GM21786 (cell line): Measurements from ENCODE around the gene CCDC159.

Experiments used
- ATAC-seq: cut with Tn5 transposase; IDR thresholded peaks from one replicate; pipeline ENCODE4 v1.9.1; 2021; ENCODE audit not compliant: unreplicated experiment

Gene CCDC159

DNA sequence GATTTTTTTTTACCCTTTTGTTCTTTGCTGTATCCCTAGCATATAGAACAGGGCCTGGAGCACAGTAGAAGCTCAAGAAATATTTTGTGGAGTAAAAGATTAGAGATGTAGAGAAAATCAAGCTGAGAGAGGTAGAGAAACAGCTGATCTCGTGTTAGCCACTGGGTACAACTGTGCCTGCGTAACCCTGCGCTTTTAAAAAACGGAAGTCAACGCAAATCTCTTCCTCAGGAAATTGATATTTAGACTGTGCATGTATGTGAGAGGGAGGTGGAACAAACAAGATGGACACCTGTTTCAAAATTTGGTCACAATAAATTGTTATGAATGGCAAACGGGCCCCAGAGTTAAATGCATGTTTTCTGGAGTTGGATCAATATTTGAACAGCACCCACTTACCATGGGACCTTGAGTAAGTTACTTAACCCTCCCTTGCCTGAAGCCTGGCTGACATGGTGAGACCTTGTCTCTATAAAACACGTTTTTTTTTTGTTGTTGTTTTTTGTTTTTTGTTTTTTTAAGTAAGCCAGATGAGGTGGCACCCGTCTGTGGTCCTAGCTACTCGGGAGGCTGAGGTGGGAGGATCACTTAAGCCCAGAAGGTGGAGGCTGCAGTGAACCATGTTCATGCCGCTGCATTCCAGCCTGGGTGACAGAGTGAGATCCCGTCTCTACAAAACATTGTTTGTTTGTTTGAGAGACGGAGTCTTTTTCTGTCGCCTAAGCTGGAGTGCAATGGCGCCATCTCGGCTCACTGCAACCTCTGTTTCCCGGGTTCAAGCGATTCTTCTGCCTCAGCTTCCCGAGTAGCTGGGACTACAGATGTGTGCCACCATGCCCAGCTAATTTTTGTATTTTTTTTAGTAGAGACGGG, 41.1 kb downstream of the CCDC159 start:
- no peak for ATAC-seq

DNA sequence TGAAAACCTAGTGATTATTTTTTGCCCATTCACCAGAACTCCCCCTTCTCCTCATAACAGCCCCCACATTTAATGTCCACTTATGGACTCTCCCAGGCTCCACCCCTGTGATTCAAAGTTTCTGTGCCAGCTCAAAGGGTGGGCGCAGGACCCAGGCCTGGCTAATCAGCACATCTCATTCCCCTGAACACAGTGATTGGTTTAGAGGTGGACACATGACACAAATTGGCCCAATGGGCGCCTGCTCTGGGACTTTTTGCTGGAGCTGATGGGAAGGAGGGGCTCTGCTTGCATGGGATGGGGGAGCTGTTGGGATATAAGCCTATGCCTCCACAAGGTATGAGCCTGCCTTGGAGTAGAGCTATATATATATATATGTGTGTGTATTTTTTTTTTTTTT, 44.0 kb downstream of the CCDC159 start:
- ATAC-seq, result no peak

DNA sequence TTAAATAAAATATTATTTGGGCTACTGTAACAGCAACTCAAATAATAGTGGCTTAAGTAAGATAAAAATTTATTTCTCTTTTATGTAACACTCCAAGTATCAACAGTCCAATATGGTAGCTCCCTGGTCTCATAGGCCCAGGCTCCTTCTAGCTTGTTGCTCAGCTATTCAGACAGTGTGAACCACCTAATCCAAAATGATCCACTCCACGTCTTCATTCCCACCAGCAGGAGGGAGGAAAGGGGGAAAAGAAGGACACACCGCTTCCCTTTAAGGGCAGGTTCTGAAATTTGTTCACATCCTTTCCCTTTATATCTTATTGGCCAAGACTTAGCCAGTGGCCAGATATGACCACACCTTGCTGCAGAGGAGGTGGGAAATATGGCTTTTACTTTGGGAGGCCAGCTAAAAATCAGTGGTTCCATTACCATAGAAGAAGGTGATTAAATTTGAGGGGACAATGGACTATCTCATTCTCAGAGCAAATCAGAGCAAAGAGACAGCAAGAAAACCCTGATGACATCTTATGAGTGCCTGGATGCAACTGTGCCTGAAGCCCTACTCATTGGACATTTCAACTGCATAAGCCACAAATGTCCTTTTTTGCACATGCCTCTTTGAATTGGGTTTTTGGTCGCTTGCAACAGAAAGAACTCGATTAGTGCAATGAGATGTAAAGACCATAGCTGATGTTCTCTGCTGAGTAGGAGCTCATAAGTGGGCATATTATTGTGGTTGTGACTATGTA, 44.8 kb downstream of the CCDC159 start:
- no peak for ATAC-seq

DNA sequence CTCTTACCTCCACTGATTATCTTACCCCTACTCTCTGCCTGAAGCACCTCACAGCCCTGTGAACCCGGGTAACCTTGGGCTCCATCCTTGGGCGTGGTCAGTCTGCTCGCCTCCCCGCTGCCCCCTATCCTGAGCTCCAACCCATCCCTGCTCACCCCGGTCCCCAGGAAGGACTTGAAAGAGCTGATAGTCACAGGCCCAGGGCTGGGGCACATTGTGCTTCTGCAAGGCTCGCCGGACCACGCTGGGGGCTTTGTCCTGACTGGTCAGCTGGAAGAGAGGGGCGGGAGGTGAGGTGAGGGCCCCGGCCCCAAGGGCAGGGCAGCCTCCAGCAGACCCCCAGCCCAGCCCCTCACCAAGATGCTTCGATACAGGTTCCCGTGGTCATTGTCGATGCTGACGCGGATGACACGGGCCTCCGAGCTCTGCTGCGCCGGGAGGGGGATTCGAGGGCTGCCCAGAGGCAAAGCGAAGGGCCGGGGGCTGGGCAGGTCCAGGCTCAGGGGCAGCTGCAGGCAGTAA, 50.8 kb downstream of the CCDC159 start:
- ATAC-seq, result no peak

DNA sequence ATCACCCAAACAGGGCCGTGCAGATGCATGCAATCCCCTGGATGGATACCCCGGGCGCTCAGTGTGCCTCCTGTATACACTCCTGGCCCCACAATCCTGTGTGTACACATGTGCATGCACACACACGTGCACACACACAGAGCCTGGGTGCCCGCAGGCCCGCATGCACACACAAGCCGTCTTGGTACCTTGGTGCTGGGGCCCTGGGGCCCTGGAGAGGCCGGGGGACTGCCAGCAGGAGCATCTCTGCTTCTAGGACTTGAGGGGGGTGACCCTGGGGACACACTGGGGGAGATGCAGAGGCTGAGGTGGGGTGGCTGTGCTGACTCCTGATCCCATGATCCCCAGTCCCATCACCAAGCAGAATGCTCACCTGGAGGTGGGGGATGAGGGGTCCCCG, 53.3 kb downstream of the CCDC159 start:
- ATAC-seq, result no peak

DNA sequence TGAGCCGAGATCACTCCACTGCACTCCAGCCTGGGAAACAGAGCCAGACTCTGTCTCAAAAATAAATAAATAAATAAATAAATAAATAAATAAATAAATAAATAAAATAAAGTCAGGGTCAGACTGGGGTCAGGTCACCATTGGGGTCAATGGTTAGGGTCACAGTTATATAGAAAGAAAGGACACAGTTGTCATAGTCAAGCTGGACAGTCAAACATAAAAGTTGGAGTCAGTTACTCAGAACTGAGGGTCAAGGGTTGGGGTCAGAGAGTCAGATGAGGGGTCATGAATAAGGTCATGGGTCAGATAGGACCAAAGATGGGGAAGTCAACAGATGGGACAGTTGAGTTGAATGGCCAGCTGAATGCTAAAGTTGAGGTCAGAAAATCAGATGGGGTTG, 54.5 kb downstream of the CCDC159 start:
- no peak for ATAC-seq

DNA sequence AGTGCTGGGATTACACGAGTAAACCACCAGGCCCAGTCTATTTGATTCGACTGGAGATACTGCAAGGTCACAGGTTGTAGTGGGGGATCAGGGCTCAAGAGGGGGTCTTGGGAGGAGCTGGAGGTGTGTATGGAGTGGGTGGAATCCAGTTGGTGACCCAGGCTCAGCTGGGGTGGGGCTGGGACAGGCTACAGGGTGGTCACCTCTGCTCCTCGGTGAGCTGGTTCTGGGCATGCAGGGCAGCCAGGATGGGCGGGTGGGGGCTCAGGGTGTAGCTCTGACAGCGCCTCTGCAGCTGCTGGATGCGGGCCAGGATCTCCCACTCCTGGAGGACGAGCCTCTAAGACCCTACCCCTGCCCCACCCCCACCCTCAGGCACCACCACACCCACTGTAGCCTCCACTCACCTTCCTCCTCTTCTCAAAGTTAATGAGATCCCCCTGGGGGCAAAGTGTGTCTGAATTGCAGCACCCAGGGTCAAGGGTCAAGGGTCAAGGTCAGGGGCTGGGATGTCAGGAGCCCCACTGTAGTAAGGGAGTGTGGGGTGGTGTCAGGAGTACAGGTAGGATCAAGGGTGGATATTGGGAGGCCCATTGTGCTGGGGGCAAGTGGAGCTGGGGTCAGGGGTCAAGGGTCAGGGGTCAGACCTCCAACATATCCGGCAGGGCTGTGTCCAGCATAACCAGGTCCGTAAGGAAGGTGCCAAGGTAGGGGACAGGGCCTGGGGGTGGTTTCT, 55.7 kb downstream of the CCDC159 start:
- ATAC-seq, result no peak
